Activated CD8-positive, alpha-beta memory T cell treated with anti-CD3 and anti-CD28 coated beads, Interleukin-2, amount 10 ng/mL, durations not matched to agents 7 days and 5 days (primary cell): ENCODE data around the gene MUC21. TPM values are rescaled to one million over a fixed set of nuclear protein-coding genes. Genes with fewer than 3 reads are reported as not detected.
"Not testable (repeated sequence)": the region's sequence is repeated elsewhere in the genome, so short reads cannot be mapped to it uniquely, and the experiment has no call there.

Experiments used
- ATAC-seq: fragments of 150-1000 bp; cut with Tn5 transposase; one replicate; pipeline ENCODE4 v1.10.0; 2021; ENCODE audit warnings: moderate library complexity
- CTCF ChIA-PET: fragments of 350-600 bp; sonication (Branson Sonifier 250); formaldehyde crosslinking; loops from one replicate; lab custom pipeline; 2021; ENCODE audit warnings: antibody characterized with exemption; lab: Charles Lee
- DNase-seq: peaks from one replicate; pipeline ENCODE4 v3.0.0-alpha.2; 2020
- H3K27ac Mint-ChIP-seq: one replicate; pipeline ENCODE4 v1.8.0; 2021; ENCODE audit warnings: mild to moderate bottlenecking, mixed read lengths
- H3K27me3 Mint-ChIP-seq: one replicate; pipeline ENCODE4 v1.8.0; 2021; ENCODE audit warnings: mixed read lengths
- H3K36me3 Mint-ChIP-seq: one replicate; pipeline ENCODE4 v1.8.0; 2021; ENCODE audit warnings: mild to moderate bottlenecking, mixed read lengths
- H3K4me1 Mint-ChIP-seq: one replicate; pipeline ENCODE4 v1.8.0; 2021; ENCODE audit warnings: mixed read lengths
- H3K4me3 Mint-ChIP-seq: one replicate; pipeline ENCODE4 v1.8.0; 2021; ENCODE audit warnings: mild to moderate bottlenecking, moderate library complexity, mixed read lengths
- H3K9me3 Mint-ChIP-seq: one replicate; pipeline ENCODE4 v1.8.0; 2022; ENCODE audit warnings: low read depth, mixed read lengths
- total RNA-seq, 2 experiments: library from RNA; stranded (reverse); gene quantifications; one replicate each; pipeline ENCODE4 v1.2.3, GENCODE V29; 2021

MUC21 gene
- total RNA-seq, 2 experiments from 2014 or later: not detected

- Mint-ChIP-seq H3K9me3 (no peaks in the 10 kb centered on the region), H3K36me3 (no peaks in the 10 kb centered on the region), H3K4me1 (peaks cover 8% of the 10 kb centered on the region), H3K27me3 (peaks cover 89% of the 10 kb centered on the region), H3K4me3 (peak overlapping the region; percentile 55), H3K27ac (no peak overlapping the region)
- ATAC-seq (peak; percentile 95), DNase-seq (peak; percentile 80)
- CTCF ChIA-PET: interaction anchor here (0.5 to 2.8 kb wide), 8 partner anchors 9 to 219 kb away, joined by 3 to 11 read pairs (median 4); partner anchors contain the start of gene VARS2
Measured at GRCh38 chr6:30955367-30956042, 28.0 kb upstream of the MUC21 start.

GRCh38 chr6:30957716-30958115 lies 25.8 kb upstream of the MUC21 start:
- CTCF ChIA-PET: no interaction called here
- Mint-ChIP-seq H3K27ac (no peak overlapping the region), H3K36me3 (no peaks in the 10 kb centered on the region), H3K9me3 (no peaks in the 10 kb centered on the region), H3K27me3 (peaks cover 82% of the 10 kb centered on the region), H3K4me1 (peaks cover 8% of the 10 kb centered on the region), H3K4me3 (no peak overlapping the region)
- ATAC-seq: no peak
- no peak for DNase-seq

GRCh38 chr6:30960907-30961673 lies 22.4 kb upstream of the MUC21 start:
- Mint-ChIP-seq H3K27ac (no peak overlapping the region), H3K9me3 (no peaks in the 10 kb centered on the region), H3K4me1 (peaks cover 29% of the 10 kb centered on the region), H3K27me3 (peaks cover 76% of the 10 kb centered on the region), H3K4me3 (no peak overlapping the region), H3K36me3 (no peaks in the 10 kb centered on the region)
- CTCF ChIA-PET: interaction anchor here (1.0 to 1.2 kb wide), 2 partner anchors 28 to 46 kb away, joined by 3 read pairs; no protein-coding TSS in a partner anchor
- no peak for DNase-seq
- no peak for ATAC-seq

- Mint-ChIP-seq H3K36me3 (no peaks in the 10 kb centered on the region), H3K4me3 (no peak overlapping the region), H3K27ac (no peak overlapping the region), H3K4me1 (peaks cover 29% of the 10 kb centered on the region), H3K9me3 (no peaks in the 10 kb centered on the region), H3K27me3 (peaks cover 71% of the 10 kb centered on the region)
- no peak for ATAC-seq
- CTCF ChIA-PET: no interaction called here
- no peak for DNase-seq
Measured at GRCh38 chr6:30962716-30963115, 20.8 kb upstream of the MUC21 start.

- Mint-ChIP-seq H3K36me3 (no peaks in the 10 kb centered on the region), H3K4me3 (no peak overlapping the region), H3K4me1 (peaks cover 29% of the 10 kb centered on the region), H3K27me3 (peaks cover 64% of the 10 kb centered on the region), H3K9me3 (no peaks in the 10 kb centered on the region), H3K27ac (no peak overlapping the region)
- no peak for DNase-seq
- CTCF ChIA-PET: interaction anchor here (1.3 kb wide), 1 partner anchor 116 kb away, joined by 4 read pairs; no protein-coding TSS in a partner anchor
- ATAC-seq: no peak
Measured at GRCh38 chr6:30963641-30964040, 19.9 kb upstream of the MUC21 start.

GRCh38 chr6:30964075-30964474 lies 19.4 kb upstream of the MUC21 start:
- ATAC-seq: peak; percentile 75
- H3K4me3 Mint-ChIP-seq: no peak overlapping the region

GRCh38 chr6:30965140-30965601 lies 18.3 kb upstream of the MUC21 start:
- Mint-ChIP-seq H3K4me3 (no peak overlapping the region), H3K27me3 (peaks cover 57% of the 10 kb centered on the region), H3K4me1 (peaks cover 29% of the 10 kb centered on the region), H3K36me3 (no peaks in the 10 kb centered on the region), H3K9me3 (no peaks in the 10 kb centered on the region), H3K27ac (peak overlapping the region; percentile 44)
- CTCF ChIA-PET: interaction anchor here (1.2 to 1.3 kb wide), 3 partner anchors 10 to 115 kb away, joined by 4 read pairs; partner anchors contain the start of gene VARS2
- DNase-seq (peak; percentile 66), ATAC-seq (peak; percentile 45)

More at GRCh38 chr6:30964075-30964474, 19.4 kb upstream of the MUC21 start:
- H3K36me3 Mint-ChIP-seq: no peaks in the 10 kb centered on the region
- H3K9me3 Mint-ChIP-seq: no peaks in the 10 kb centered on the region
- H3K4me1 Mint-ChIP-seq: peaks cover 29% of the 10 kb centered on the region
- CTCF ChIA-PET: interaction anchor here (1.2 to 1.3 kb wide), 2 partner anchors 9 to 116 kb away, joined by 4 read pairs; no protein-coding TSS in a partner anchor
- peaks cover 63% of the 10 kb centered on the region for H3K27me3 Mint-ChIP-seq
- peak; percentile 81 for DNase-seq
- H3K27ac Mint-ChIP-seq: peak overlapping the region; percentile 31

- H3K27ac Mint-ChIP-seq: peak overlapping the region; percentile 37
- ATAC-seq (no peak), DNase-seq (no peak)
- CTCF ChIA-PET: interaction anchor here (0.7 to 1.3 kb wide), 2 partner anchors 9 to 52 kb away, joined by 3 to 4 read pairs; partner anchors contain the start of gene VARS2
- no peak overlapping the region for H3K4me3 Mint-ChIP-seq
- no peaks in the 10 kb centered on the region for H3K36me3 Mint-ChIP-seq
- peaks cover 29% of the 10 kb centered on the region for H3K4me1 Mint-ChIP-seq
- peaks cover 56% of the 10 kb centered on the region for H3K27me3 Mint-ChIP-seq
- no peaks in the 10 kb centered on the region for H3K9me3 Mint-ChIP-seq
Measured at GRCh38 chr6:30966154-30966553, 17.4 kb upstream of the MUC21 start.

GRCh38 chr6:30969171-30969570 lies 14.3 kb upstream of the MUC21 start:
- not testable (repeated sequence) for ATAC-seq, H3K4me3 Mint-ChIP-seq, DNase-seq, H3K27ac Mint-ChIP-seq, H3K9me3 Mint-ChIP-seq, H3K36me3 Mint-ChIP-seq
- Mint-ChIP-seq H3K4me1 (peaks cover 21% of the 10 kb centered on the region), H3K27me3 (peaks cover 62% of the 10 kb centered on the region)
- CTCF ChIA-PET: interaction anchor here (1.4 kb wide), 1 partner anchor 111 kb away, joined by 3 read pairs; no protein-coding TSS in a partner anchor

- H3K4me3 Mint-ChIP-seq: no peak overlapping the region
- peaks cover 59% of the 10 kb centered on the region for H3K27me3 Mint-ChIP-seq
- no peaks in the 10 kb centered on the region for H3K9me3 Mint-ChIP-seq
- no peak for DNase-seq
- CTCF ChIA-PET: no interaction called here
- H3K36me3 Mint-ChIP-seq: no peaks in the 10 kb centered on the region
- peaks cover 3% of the 10 kb centered on the region for H3K4me1 Mint-ChIP-seq
- no peak overlapping the region for H3K27ac Mint-ChIP-seq
- no peak for ATAC-seq
Measured at GRCh38 chr6:30970946-30971345, 12.6 kb upstream of the MUC21 start.

- DNase-seq (no peak), ATAC-seq (no peak)
- Mint-ChIP-seq H3K27me3 (peaks cover 57% of the 10 kb centered on the region), H3K9me3 (no peaks in the 10 kb centered on the region), H3K4me3 (no peak overlapping the region), H3K27ac (no peak overlapping the region), H3K4me1 (no peaks in the 10 kb centered on the region), H3K36me3 (no peaks in the 10 kb centered on the region)
- CTCF ChIA-PET: no interaction called here
Measured at GRCh38 chr6:30972816-30973215, 10.7 kb upstream of the MUC21 start.

GRCh38 chr6:30974490-30975252 lies 8.8 kb upstream of the MUC21 start:
- Mint-ChIP-seq H3K36me3 (no peaks in the 10 kb centered on the region), H3K4me3 (no peak overlapping the region), H3K27ac (no peak overlapping the region), H3K4me1 (no peaks in the 10 kb centered on the region), H3K27me3 (peaks cover 65% of the 10 kb centered on the region), H3K9me3 (no peaks in the 10 kb centered on the region)
- DNase-seq (no peak), ATAC-seq (no peak)
- CTCF ChIA-PET: interaction anchor here (0.6 kb wide), 1 partner anchor 8 kb away, joined by 3 read pairs; no protein-coding TSS in a partner anchor

- CTCF ChIA-PET: interaction anchor here (0.8 kb wide), 1 partner anchor 11 kb away, joined by 3 read pairs; no protein-coding TSS in a partner anchor
- ATAC-seq: no peak
- DNase-seq: no peak
- H3K9me3 Mint-ChIP-seq: no peaks in the 10 kb centered on the region
- H3K4me1 Mint-ChIP-seq: peaks cover 1% of the 10 kb centered on the region
- H3K4me3 Mint-ChIP-seq: no peak overlapping the region
- H3K27me3 Mint-ChIP-seq: peaks cover 67% of the 10 kb centered on the region
- no peak overlapping the region for H3K27ac Mint-ChIP-seq
- H3K36me3 Mint-ChIP-seq: no peaks in the 10 kb centered on the region
Measured at GRCh38 chr6:30979141-30979540, 4.4 kb upstream of the MUC21 start.
